SK-N-SH (cell line): Measurements from ENCODE around the gene RNF144B. TPM values are rescaled to one million over a fixed set of nuclear protein-coding genes. Genes with fewer than 3 reads are reported as not detected.
"Not testable (repeated sequence)": the region's sequence is repeated elsewhere in the genome, so short reads cannot be mapped to it uniquely, and the experiment has no call there.

Source experiments
- CTCF ChIA-PET: fragments of 300-600, 350-600 bp; formaldehyde crosslinking; extraction: SDS; loops from one replicate; lab custom pipeline; 2021; lab: Yijun Ruan, JAX
- POLR2A ChIA-PET: fragments of 350-600 bp; sonication (Branson Sonifier 250); formaldehyde crosslinking; extraction: SDS; loops from one replicate; lab custom pipeline; 2020; ENCODE audit warnings: antibody characterized with exemption, inconsistent platforms; lab: Yijun Ruan, JAX
- DNase-seq: peaks from one replicate; pipeline ENCODE4 v3.0.0; 2012
- H2AFZ ChIP-seq: fragments of 200-600 bp; sonication (generic); 2 replicates; pipeline ENCODE4 v1.8.1; 2016; ENCODE audit warnings: antibody characterized with exemption, mild to moderate bottlenecking, low read depth
- H3F3A ChIP-seq: fragments of 200-600 bp; sonication (generic); replicated peaks from 2 replicates; pipeline ENCODE3; 2016; ENCODE audit warnings: antibody characterized with exemption, mild to moderate bottlenecking; ENCODE audit not compliant: insufficient read depth
- H3K27ac ChIP-seq, 2 experiments: fragments of 200-500 bp in 1 of 2; fragments of 200-600 bp in 1 of 2; sonication (Bioruptor generic) in 1 of 2; sonication (generic), shearing (Covaris generic) in 1 of 2; 2 replicates each; pipeline versions ENCODE4 v1.5.1 to v1.6.1; 2014 to 2016; ENCODE audit warnings: low read depth in 2 of 2, inconsistent platforms in 1 of 2, low read length in 1 of 2, mild to moderate bottlenecking in 1 of 2, mixed read lengths in 1 of 2
- H3K27me3 ChIP-seq: fragments of 200-600 bp; sonication (generic), shearing (Covaris generic); 2 replicates; pipeline ENCODE4 v1.6.1; 2016; ENCODE audit warnings: mixed run types; ENCODE audit not compliant: insufficient read depth
- H3K36me3 ChIP-seq, 2 experiments: fragments of 200-500 bp in 1 of 2; fragments of 200-600 bp in 1 of 2; sonication (Bioruptor generic) in 1 of 2; sonication (generic) in 1 of 2; replicated peaks in 1 of 2; 2 replicates each; pipeline versions ENCODE3 to v1.5.1; 2014 to 2016; ENCODE audit warnings: low read length in 1 of 2, mild to moderate bottlenecking in 1 of 2; ENCODE audit not compliant: insufficient read depth in 2 of 2, control insufficient read depth in 1 of 2
- H3K4me1 ChIP-seq, 2 experiments: fragments of 200-500 bp in 1 of 2; fragments of 200-600 bp in 1 of 2; sonication (Bioruptor generic) in 1 of 2; sonication (generic), shearing (Covaris generic) in 1 of 2; 2 replicates each; pipeline versions ENCODE4 v1.5.1 to v1.6.1; 2014 to 2016; ENCODE audit warnings: low read depth in 1 of 2, low read length in 1 of 2, mixed run types in 1 of 2; ENCODE audit not compliant: insufficient read depth in 2 of 2, control insufficient read depth in 1 of 2
- H3K4me2 ChIP-seq: fragments of 200-600 bp; sonication (generic), shearing (Covaris generic); 2 replicates; pipeline ENCODE4 v1.6.1; 2017; ENCODE audit warnings: mixed run types
- H3K4me3 ChIP-seq, 2 experiments: fragments of 200-500 bp in 1 of 2; fragments of 200-600 bp in 1 of 2; sonication (Bioruptor generic) in 1 of 2; sonication (generic), shearing (Covaris generic) in 1 of 2; 2 replicates each; pipeline versions ENCODE4 v1.5.1 to v1.8.1; 2014 to 2016; ENCODE audit warnings: low read depth in 2 of 2, inconsistent platforms in 1 of 2, low read length in 1 of 2, mild to moderate bottlenecking in 1 of 2, mixed read lengths in 1 of 2, moderate library complexity in 1 of 2
- H3K79me2 ChIP-seq: fragments of 200-600 bp; sonication (generic); 2 replicates; pipeline ENCODE4 v1.8.1; 2017; ENCODE audit warnings: mild to moderate bottlenecking; ENCODE audit not compliant: insufficient read depth
- H3K9ac ChIP-seq: fragments of 200-600 bp; sonication (generic); 2 replicates; pipeline ENCODE4 v1.6.1; 2017; ENCODE audit warnings: mixed run types
- H3K9me2 ChIP-seq: fragments of 200-600 bp; sonication (generic); 2 replicates; pipeline ENCODE4 v1.6.1; 2017; ENCODE audit warnings: mixed run types
- H3K9me3 ChIP-seq: fragments of 200-600 bp; sonication (generic); 2 replicates; pipeline ENCODE4 v1.6.1; 2017; ENCODE audit warnings: mixed run types, mild to moderate bottlenecking, moderate library complexity
- H4K20me1 ChIP-seq: fragments of 200-600 bp; sonication (generic); 2 replicates; pipeline ENCODE4 v1.6.1; 2017; ENCODE audit warnings: mild to moderate bottlenecking, mixed run types; ENCODE audit not compliant: insufficient read depth
- CTCF ChIP-seq: fragments of 200-600 bp; sonication (generic); IDR thresholded peaks from 2 replicates; pipeline ENCODE4 v1.6.1; 2017; ENCODE audit warnings: antibody characterized with exemption, mild to moderate bottlenecking, moderate library complexity
- ELF1 ChIP-seq: IDR thresholded peaks from 2 replicates; pipeline ENCODE4 v1.4.0; 2012
- EP300 ChIP-seq, 2 experiments: IDR thresholded peaks; 2 replicates each; pipeline versions ENCODE4 v1.4.0 to v1.6.1; 2012; ENCODE audit warnings: borderline replicate concordance in 1 of 2, low read depth in 1 of 2, low read length in 1 of 2
- FOSL2 ChIP-seq: IDR thresholded peaks from 2 replicates; pipeline ENCODE4 v1.4.0; 2012; ENCODE audit warnings: low read depth, mild to moderate bottlenecking, moderate library complexity, borderline replicate concordance
- GABPA ChIP-seq: IDR thresholded peaks from 2 replicates; pipeline ENCODE4 v1.4.0; 2012; ENCODE audit warnings: low read depth, mild to moderate bottlenecking
- GATA2 ChIP-seq: sonication (generic); formaldehyde crosslinking; IDR thresholded peaks from 2 replicates; pipeline ENCODE4 v1.5.0; 2020; ENCODE audit warnings: mild to moderate bottlenecking, missing genetic modification reagents
- MEF2A ChIP-seq: IDR thresholded peaks from 2 replicates; pipeline ENCODE4 v1.4.0; 2012; ENCODE audit warnings: low read depth, borderline replicate concordance
- MXI1 ChIP-seq: IDR thresholded peaks from 2 replicates; pipeline ENCODE4 v1.6.1; 2012; ENCODE audit warnings: mild to moderate bottlenecking, low read depth, low read length, improper control_type of control experiment
- RAD21 ChIP-seq: IDR thresholded peaks from 2 replicates; pipeline ENCODE4 v1.6.1; 2012; ENCODE audit warnings: mild to moderate bottlenecking, low read length
- RFX5 ChIP-seq: IDR thresholded peaks from 2 replicates; pipeline ENCODE4 v1.6.1; 2012; ENCODE audit warnings: mild to moderate bottlenecking, improper control_type of control experiment, low read length
- RXRA ChIP-seq: IDR thresholded peaks from 2 replicates; pipeline ENCODE4 v1.4.0; 2012; ENCODE audit warnings: low read depth, mild to moderate bottlenecking, borderline replicate concordance
- SIN3A ChIP-seq: IDR thresholded peaks from 2 replicates; pipeline ENCODE4 v1.6.1; 2012; ENCODE audit warnings: low read depth, mild to moderate bottlenecking, low read length, moderate library complexity, borderline replicate concordance
- SMC3 ChIP-seq: IDR thresholded peaks from 2 replicates; pipeline ENCODE4 v1.6.1; 2012; ENCODE audit warnings: low read depth, low read length, improper control_type of control experiment
- TAF1 ChIP-seq: IDR thresholded peaks from 2 replicates; pipeline ENCODE4 v1.6.1; 2012; ENCODE audit warnings: low read depth, mild to moderate bottlenecking, low read length, moderate library complexity, borderline replicate concordance
- TCF12 ChIP-seq: IDR thresholded peaks from 2 replicates; pipeline ENCODE4 v1.4.0; 2012
- TEAD4 ChIP-seq: IDR thresholded peaks from 2 replicates; pipeline ENCODE4 v1.4.0; 2012; ENCODE audit warnings: mild to moderate bottlenecking, borderline replicate concordance; ENCODE audit not compliant: insufficient read depth
- USF2 ChIP-seq: fragments of 150-350 bp; IDR thresholded peaks from 2 replicates; pipeline ENCODE4 v1.6.1; 2017; ENCODE audit warnings: antibody characterized with exemption, low read length, low read depth, borderline replicate concordance
- YY1 ChIP-seq: IDR thresholded peaks from 2 replicates; pipeline ENCODE4 v1.4.0; 2012; ENCODE audit warnings: low read depth, mild to moderate bottlenecking
- WGBS: methylation state at CpG from one replicate; pipeline ENCODE4 v1.1.6; 2017; ENCODE audit warnings: low lambda C conversion rate; 5-methylcytosine and 5-hydroxymethylcytosine counted together
- polyA plus RNA-seq, 3 experiments: library from polyadenylated mRNA; depleted of rRNA; stranded (reverse); fragments of >200 nt; gene quantifications; 2 replicates each; pipeline ENCODE4 v1.2.3, GENCODE V29; 2012
- TF ChIP-seq, protein P1 (sequence below): IDR thresholded peaks from 2 replicates; pipeline ENCODE4 v1.4.0; 2012; ENCODE audit warnings: low read depth, borderline replicate concordance

The RNF144B gene
- polyA plus RNA-seq, 1 of the 3 experiments (the other 2 are of a cell fraction), result 1.2 TPM

- TF ChIP-seq YY1 (no peak), TCF12 (peak; percentile 41), TAF1 (no peak), RAD21 (no peak), GABPA (no peak), RXRA (0 out of 2 replicates have a peak, but pooled peaks have one; percentile 12)
- TF ChIP-seq, protein P1, sequence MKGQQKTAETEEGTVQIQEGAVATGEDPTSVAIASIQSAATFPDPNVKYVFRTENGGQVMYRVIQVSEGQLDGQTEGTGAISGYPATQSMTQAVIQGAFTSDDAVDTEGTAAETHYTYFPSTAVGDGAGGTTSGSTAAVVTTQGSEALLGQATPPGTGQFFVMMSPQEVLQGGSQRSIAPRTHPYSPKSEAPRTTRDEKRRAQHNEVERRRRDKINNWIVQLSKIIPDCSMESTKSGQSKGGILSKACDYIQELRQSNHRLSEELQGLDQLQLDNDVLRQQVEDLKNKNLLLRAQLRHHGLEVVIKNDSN, result no peak
- TF ChIP-seq, all 33 proteins: peak for 6
Observed at GRCh38 chr6:18406955-18407749, 20.0 kb downstream of the RNF144B start (continued).

DNA sequence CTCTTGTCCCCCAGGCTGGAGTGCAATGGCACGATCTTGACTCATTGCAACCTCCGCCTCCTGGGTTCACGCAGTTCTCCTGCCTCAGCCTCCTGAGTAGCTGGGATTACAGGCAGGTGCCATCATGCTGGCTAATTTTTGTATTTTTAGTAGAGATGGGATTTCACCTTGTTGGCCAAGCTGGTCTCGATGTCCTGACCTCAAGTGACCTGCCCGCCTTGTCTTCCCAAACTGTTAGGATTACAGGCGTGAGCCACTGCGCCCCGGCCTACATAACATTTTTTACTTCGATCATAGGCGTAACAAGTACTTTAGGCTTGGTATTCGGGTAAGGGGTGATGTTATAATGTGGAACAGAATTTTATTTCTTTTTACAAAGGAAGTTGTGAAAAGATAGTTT, 22.5 kb downstream of the RNF144B start:
- DNase-seq, POLR2A ChIA-PET, H3K79me2 ChIP-seq, H3K9me2 ChIP-seq, H4K20me1 ChIP-seq, H3K4me3 ChIP-seq, H3K4me2 ChIP-seq, H2AFZ ChIP-seq, CTCF ChIA-PET, H3K9ac ChIP-seq, H3K9me3 ChIP-seq, H3K27ac ChIP-seq, H3K36me3 ChIP-seq, H3K27me3 ChIP-seq: not testable (repeated sequence)
- H3K4me1 ChIP-seq, result peaks cover 0 to 13% of the 10 kb centered on the region in 2 experiments; a peak in 2 of 4 replicates
- 91% methylated on average over 11 of the region's 11 CpGs for WGBS
- peaks cover 30% of the 10 kb centered on the region for H3F3A ChIP-seq

- H3K27me3 ChIP-seq, result no peaks in the 10 kb centered on the region
- TF ChIP-seq RFX5, result no peak
- TF ChIP-seq, protein P1, result no peak
- no peak for TF ChIP-seq MEF2A
- no peak for TF ChIP-seq MXI1
- TF ChIP-seq TAF1, result no peak
- TF ChIP-seq GATA2 (CRISPR knock-in tag), result no peak
- TF ChIP-seq USF2, result no peak
- TF ChIP-seq TEAD4, result no peak
- TF ChIP-seq ELF1, result no peak
- TF ChIP-seq EP300 (IDR thresholded peaks at IDR 0.05; ENCODE audit: borderline replicate concordance in 1 of 2, low read depth in 1 of 2, low read length in 1 of 2), result no peak
- TF ChIP-seq FOSL2, result no peak
- TF ChIP-seq SIN3A, result no peak
- TF ChIP-seq TCF12, result no peak
- no peak for TF ChIP-seq RAD21
- TF ChIP-seq CTCF, result no peak
- no peak for TF ChIP-seq SMC3
- no peak for TF ChIP-seq RXRA
- no peaks in the 10 kb centered on the region for H4K20me1 ChIP-seq
- no peaks in the 10 kb centered on the region for H3K9me3 ChIP-seq
- H3K4me3 ChIP-seq, result no peak overlapping the region
- H3K4me1 ChIP-seq, result peaks cover 4 to 10% of the 10 kb centered on the region in 2 experiments
- POLR2A ChIA-PET, result no interaction called here
- no peak overlapping the region for H3K4me2 ChIP-seq
- no peak overlapping the region for H3K27ac ChIP-seq
- WGBS, result 98% methylated on average over 3 of the region's 3 CpGs
- no peaks in the 10 kb centered on the region for H3K9me2 ChIP-seq
- H3K9ac ChIP-seq, result no peak overlapping the region
- H3K36me3 ChIP-seq, result no peaks in the 10 kb centered on the region
- H2AFZ ChIP-seq, result no peak overlapping the region
- H3K79me2 ChIP-seq, result no peaks in the 10 kb centered on the region
- H3F3A ChIP-seq, result peaks cover 26% of the 10 kb centered on the region
- no peak for DNase-seq
- CTCF ChIA-PET, result no interaction called here
Observed at GRCh38 chr6:18410412-18410811, 23.3 kb downstream of the RNF144B start.
